ENCODE results near the gene DHPS. TPM values are rescaled to one million over a fixed set of nuclear protein-coding genes. Genes with fewer than 3 reads are reported as not detected.

DHPS gene
- total RNA-seq, 1 donor from 2014 or later: 55.3 TPM

DNA sequence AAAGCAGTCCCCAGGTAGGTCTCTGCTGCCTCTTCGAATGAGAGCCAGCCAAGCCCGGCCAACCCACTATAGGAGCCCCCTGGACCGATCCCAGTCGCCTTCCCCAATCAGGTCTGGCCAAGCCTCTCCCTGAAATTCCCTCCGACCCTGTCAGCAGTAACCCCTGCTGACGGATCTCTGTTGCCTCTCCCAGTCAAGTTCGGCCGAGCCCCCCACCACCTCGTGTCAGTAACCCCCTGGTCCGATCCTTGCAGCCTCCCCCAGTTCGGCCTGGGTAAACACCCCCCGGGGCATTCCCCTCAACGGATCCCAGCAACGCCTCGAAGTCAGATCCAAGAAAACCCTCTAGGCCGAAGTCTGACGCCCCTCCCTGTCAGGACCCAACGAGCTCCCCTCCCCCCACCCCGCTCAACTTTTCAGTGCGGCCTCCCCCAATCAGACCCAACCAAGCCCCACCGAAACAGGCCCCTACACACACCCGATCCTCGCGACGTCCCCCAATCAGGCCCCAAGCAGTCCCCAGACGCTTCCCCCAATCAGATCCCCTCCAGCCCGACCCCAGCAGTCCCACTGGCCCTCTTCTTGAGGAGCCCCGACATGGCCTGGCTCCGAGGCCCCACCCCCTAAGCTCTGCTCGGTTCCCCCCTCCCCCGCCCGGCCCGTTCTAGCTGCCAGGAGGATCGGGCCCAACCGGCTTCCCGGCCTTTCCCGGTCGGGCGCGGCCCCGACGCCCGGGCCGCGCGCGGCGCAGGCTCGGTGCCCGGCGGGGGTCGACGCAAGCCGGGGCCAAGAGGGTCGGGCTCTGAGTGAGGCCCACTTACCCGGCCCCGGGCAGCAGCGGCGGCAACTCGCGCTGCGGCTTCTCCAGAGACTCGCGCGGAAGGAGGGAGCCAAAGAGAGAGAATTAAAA, 40.2 kb upstream of the DHPS start:
- DNase-seq (ENCODE audit: low spot score): peak; percentile 68

DNA sequence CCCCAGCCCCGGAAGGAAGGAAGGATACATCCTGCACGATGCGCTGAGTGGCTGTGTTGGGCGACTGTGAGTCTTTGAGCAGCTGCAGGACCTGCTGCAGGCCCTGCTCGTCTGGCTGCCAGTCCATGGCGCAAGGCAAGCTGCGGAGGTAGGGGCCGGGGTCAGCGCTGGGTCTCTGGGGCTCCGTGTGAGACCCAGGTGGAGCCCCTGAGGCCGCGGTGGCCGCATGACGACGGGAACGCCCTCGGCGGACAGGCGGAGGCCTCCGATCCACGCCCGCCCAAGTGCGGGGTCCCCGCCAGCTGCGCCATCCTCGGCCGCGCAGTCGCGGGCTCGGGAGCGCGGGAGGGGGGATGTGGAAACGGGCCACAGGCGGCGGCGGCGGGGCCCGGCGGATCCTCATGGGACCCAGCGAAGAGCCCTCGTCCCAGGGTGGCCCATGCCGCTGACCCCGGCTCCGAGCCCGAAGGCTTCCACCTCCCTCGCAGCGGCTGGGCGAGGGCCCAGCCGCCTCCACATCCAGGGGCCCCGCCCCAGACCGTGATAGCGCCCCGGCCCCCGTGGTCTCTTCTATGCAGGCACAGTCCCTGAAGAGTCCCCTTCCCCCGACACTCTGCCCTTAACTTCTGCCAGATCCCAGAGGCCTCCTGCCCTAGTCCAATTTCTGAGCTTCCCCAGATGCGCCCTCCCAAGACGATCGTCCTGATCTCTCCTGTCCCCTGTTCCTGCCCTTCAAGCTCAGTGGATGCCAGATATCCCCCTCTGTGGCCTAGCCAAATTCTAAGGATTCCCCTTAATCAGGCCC, 39.4 kb upstream of the DHPS start:
- H3K9me3 Mint-ChIP-seq (ENCODE audit: unreplicated experiment): no peaks in the 10 kb centered on the region
- peaks cover 14% of the 10 kb centered on the region for H3K36me3 Mint-ChIP-seq (ENCODE audit: low read depth, unreplicated experiment)
- TF ChIP-seq, protein P1, sequence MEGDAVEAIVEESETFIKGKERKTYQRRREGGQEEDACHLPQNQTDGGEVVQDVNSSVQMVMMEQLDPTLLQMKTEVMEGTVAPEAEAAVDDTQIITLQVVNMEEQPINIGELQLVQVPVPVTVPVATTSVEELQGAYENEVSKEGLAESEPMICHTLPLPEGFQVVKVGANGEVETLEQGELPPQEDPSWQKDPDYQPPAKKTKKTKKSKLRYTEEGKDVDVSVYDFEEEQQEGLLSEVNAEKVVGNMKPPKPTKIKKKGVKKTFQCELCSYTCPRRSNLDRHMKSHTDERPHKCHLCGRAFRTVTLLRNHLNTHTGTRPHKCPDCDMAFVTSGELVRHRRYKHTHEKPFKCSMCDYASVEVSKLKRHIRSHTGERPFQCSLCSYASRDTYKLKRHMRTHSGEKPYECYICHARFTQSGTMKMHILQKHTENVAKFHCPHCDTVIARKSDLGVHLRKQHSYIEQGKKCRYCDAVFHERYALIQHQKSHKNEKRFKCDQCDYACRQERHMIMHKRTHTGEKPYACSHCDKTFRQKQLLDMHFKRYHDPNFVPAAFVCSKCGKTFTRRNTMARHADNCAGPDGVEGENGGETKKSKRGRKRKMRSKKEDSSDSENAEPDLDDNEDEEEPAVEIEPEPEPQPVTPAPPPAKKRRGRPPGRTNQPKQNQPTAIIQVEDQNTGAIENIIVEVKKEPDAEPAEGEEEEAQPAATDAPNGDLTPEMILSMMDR (IDR thresholded peaks at IDR 0.05; ENCODE audit: unreplicated experiment): no peak
- no peak for DNase-seq (ENCODE audit: low spot score)
- H3K27ac Mint-ChIP-seq (ENCODE audit: unreplicated experiment): peak overlapping the region; percentile 96
- H3K4me3 Mint-ChIP-seq (ENCODE audit: unreplicated experiment): peak overlapping the region; percentile 98
- peaks cover 27% of the 10 kb centered on the region for H3K4me1 Mint-ChIP-seq (ENCODE audit: unreplicated experiment)
- H3K27me3 Mint-ChIP-seq (ENCODE audit: unreplicated experiment): peaks cover 15% of the 10 kb centered on the region

More for the DNA sequence above, 40.2 kb upstream of the DHPS start:
- H3K4me1 Mint-ChIP-seq (ENCODE audit: unreplicated experiment): peaks cover 27% of the 10 kb centered on the region
- peaks cover 11% of the 10 kb centered on the region for H3K36me3 Mint-ChIP-seq (ENCODE audit: low read depth, unreplicated experiment)
- H3K27me3 Mint-ChIP-seq (ENCODE audit: unreplicated experiment): peaks cover 15% of the 10 kb centered on the region
- H3K27ac Mint-ChIP-seq (ENCODE audit: unreplicated experiment): peak overlapping the region; percentile 96
- H3K4me3 Mint-ChIP-seq (ENCODE audit: unreplicated experiment): peak overlapping the region; percentile 98
- H3K9me3 Mint-ChIP-seq (ENCODE audit: unreplicated experiment): no peaks in the 10 kb centered on the region
- TF ChIP-seq, protein P1 (IDR thresholded peaks at IDR 0.05; ENCODE audit: unreplicated experiment): no peak

DNA sequence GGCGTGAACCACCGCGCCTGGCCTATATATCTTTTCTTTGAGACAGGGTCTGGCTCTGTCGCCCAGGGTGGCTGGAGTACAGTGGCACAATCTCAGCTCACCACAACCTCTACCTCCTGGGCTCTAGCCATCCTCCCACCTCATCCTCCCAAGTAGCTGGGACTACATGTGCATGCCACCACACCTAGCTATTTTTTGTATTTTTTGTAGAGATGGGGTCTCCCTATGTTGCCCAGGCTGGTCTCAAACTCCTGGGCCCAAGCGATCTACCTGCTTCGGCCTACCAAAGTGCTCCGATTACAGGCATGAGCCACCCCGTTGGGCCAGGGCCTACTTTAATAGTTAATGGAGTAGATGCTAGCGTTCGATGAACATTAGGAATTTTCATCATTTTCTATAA, 38.6 kb upstream of the DHPS start:
- Mint-ChIP-seq H3K36me3 (ENCODE audit: low read depth, unreplicated experiment) (peaks cover 18% of the 10 kb centered on the region), H3K27me3 (ENCODE audit: unreplicated experiment) (peaks cover 18% of the 10 kb centered on the region), H3K27ac (ENCODE audit: unreplicated experiment) (peak overlapping the region; percentile 34), H3K9me3 (ENCODE audit: unreplicated experiment) (no peaks in the 10 kb centered on the region), H3K4me1 (ENCODE audit: unreplicated experiment) (peaks cover 27% of the 10 kb centered on the region), H3K4me3 (ENCODE audit: unreplicated experiment) (peak overlapping the region; percentile 75)
- DNase-seq (ENCODE audit: low spot score): no peak
- TF ChIP-seq, protein P1 (IDR thresholded peaks at IDR 0.05; ENCODE audit: unreplicated experiment): no peak

DNA sequence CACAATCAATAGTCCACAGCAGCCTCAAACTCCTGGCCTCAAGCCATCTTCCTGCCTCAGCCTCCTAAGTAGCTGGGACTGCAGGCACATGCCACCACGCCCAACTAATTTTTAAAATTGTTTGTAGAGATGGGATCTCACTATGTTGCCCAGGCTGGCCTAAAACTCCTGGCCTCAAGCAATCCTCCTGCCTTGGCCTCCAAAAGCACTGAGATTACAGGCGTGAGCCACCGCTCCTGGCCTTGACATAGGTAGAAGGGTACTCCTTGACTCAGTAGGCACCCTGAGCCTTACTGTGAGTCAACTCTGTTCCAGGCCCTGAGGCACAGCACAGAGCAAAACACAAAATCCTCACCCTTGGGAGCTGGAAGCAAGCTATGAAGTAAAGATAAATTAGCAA, 34.2 kb upstream of the DHPS start:
- H3K9me3 Mint-ChIP-seq (ENCODE audit: unreplicated experiment): no peaks in the 10 kb centered on the region
- H3K27ac Mint-ChIP-seq (ENCODE audit: unreplicated experiment): no peak overlapping the region
- H3K4me3 Mint-ChIP-seq (ENCODE audit: unreplicated experiment): peak overlapping the region; percentile 67
- DNase-seq (ENCODE audit: low spot score): no peak
- peaks cover 4% of the 10 kb centered on the region for H3K4me1 Mint-ChIP-seq (ENCODE audit: unreplicated experiment)
- peaks cover 37% of the 10 kb centered on the region for H3K36me3 Mint-ChIP-seq (ENCODE audit: low read depth, unreplicated experiment)
- peaks cover 7% of the 10 kb centered on the region for H3K27me3 Mint-ChIP-seq (ENCODE audit: unreplicated experiment)
- TF ChIP-seq, protein P1 (IDR thresholded peaks at IDR 0.05; ENCODE audit: unreplicated experiment): no peak

All from endothelial cell (in vitro differentiated cells).